NB4 (cell line): ENCODE results near the gene TCF23.

Source experiments
- DNase-seq: peaks from one replicate; pipeline ENCODE4 v3.0.0; 2010; ENCODE audit warnings: low read depth
- H3K4me3 ChIP-seq: one replicate; pipeline ENCODE4 v1.5.1; 2011; ENCODE audit warnings: mild to moderate bottlenecking, low read depth, low read length, moderate library complexity
- CTCF ChIP-seq: IDR thresholded peaks from one replicate; pipeline ENCODE4 v1.5.1; 2012; ENCODE audit warnings: low read depth, low read length
- MYC ChIP-seq: IDR thresholded peaks from 2 replicates; pipeline ENCODE4 v1.6.1; 2011; ENCODE audit warnings: low read depth, low read length
- POLR2A ChIP-seq: IDR thresholded peaks from 2 replicates; pipeline ENCODE4 v1.6.1; 2011; ENCODE audit warnings: mild to moderate bottlenecking; ENCODE audit not compliant: insufficient read length; ENCODE audit errors: extremely low read depth
- TF ChIP-seq, protein P1 (sequence below): IDR thresholded peaks from 2 replicates; pipeline ENCODE4 v1.6.1; 2011; ENCODE audit warnings: low read depth, low read length

TCF23 gene

GRCh38 chr2:27138111-27138510, 10.7 kb upstream of the TCF23 start:
- no peak for DNase-seq
- no peak for TF ChIP-seq MYC
- TF ChIP-seq CTCF = no peak
- TF ChIP-seq POLR2A = no peak
- TF ChIP-seq, protein P1, sequence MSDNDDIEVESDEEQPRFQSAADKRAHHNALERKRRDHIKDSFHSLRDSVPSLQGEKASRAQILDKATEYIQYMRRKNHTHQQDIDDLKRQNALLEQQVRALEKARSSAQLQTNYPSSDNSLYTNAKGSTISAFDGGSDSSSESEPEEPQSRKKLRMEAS = no peak
- no peak overlapping the region for H3K4me3 ChIP-seq

- no peak within 1 kb of the TSS for H3K4me3 ChIP-seq
- TF ChIP-seq CTCF (no peak), POLR2A (no peak), MYC (no peak)
- TF ChIP-seq, protein P1 = no peak
- DNase-seq = no peak
These were observed 9.5 kb upstream of the TCF23 start, which contains the start of gene PRR30 for GRCh38 chr2:27139310-27139709. Gene PRR30, minus strand, starts transcription at chr2:27139410. Its CDS starts 1,081 bp downstream, at chr2:27138329.

GRCh38 chr2:27143285-27143684, 5.5 kb upstream of the TCF23 start:
- TF ChIP-seq MYC (no peak), CTCF (no peak), POLR2A (no peak)
- TF ChIP-seq, protein P1 = no peak
- H3K4me3 ChIP-seq = no peak overlapping the region
- no peak for DNase-seq

DNA sequence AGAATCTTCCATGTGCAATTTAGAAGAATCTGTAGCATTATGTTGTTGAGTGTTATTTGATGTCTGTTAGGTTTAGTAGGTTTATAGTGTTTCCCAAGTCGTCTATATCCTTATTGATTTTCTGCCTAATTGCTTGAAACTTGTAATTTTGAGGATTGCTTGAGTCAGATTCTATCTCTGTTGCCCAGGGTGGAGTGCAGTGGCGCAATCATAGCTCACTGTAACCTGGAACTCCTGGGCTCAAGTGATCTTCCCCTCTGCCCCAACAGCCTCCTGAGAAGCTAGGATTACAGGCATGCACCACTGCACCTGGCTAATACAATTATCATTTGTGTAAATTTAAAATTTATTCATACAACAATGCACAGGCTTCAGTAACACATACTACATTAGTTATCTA, 3.1 kb upstream of the TCF23 start:
- no peak overlapping the region for H3K4me3 ChIP-seq
- TF ChIP-seq POLR2A = no peak
- no peak for DNase-seq

GRCh38 chr2:27147935-27148334, 869 bp upstream of the TCF23 start:
- no peak for DNase-seq
- no peak overlapping the region for H3K4me3 ChIP-seq
- TF ChIP-seq CTCF = no peak
- TF ChIP-seq MYC = no peak
- no peak for TF ChIP-seq POLR2A
- TF ChIP-seq, protein P1 = no peak

DNA sequence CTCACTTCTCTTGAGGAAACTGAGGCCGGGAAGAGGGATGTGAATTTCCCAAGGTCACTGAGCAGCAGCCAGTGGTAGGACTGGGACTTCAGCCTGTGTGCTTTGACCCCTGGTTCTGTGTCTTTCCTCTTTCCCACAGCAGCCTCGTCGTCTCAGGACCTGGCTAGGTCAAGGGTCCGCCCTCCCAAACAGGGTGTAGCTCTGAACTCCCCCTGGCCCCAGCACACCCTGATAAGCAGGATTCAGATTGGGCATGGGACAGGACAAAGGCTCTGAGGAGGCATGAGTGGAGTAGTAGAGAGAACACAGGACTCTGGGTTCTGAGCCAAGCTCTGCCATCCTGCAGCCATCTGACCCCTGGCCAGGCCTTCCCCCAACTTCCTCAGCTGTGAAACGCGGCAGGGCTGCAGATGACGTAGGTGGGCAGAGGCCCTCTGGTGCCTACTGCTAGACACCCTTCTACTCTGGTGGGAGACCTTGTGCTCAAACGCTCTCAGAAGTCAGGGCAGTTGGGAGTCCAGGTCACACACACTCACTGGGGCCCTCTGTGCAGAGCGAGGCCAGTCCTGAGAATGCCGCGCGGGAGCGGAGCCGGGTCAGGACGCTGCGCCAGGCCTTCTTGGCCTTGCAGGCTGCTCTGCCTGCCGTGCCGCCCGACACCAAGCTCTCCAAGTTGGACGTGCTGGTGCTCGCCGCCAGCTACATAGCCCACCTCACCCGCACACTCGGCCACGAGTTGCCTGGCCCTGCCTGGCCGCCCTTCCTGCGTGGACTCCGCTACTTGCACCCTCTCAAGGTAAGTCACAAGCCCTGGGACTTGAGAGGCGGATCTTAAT, 984 bp downstream of the TCF23 start:
- DNase-seq = no peak
- TF ChIP-seq POLR2A (no peak), CTCF (no peak), MYC (no peak)
- TF ChIP-seq, protein P1 = no peak
- H3K4me3 ChIP-seq = no peak overlapping the region
